T-cell (primary cell): ENCODE results near the gene MCM7. TPM values are rescaled to one million over a fixed set of nuclear protein-coding genes. Genes with fewer than 3 reads are reported as not detected.

Source experiments
- ATAC-seq, 4 experiments: fragments of 200-7000 bp in 3 of 4; fragments of 150-1000 bp in 1 of 4; cut with Tn5 transposase; replicated peaks in 1 of 4; 1 replicate in 3 of 4; 2 replicates in 1 of 4; pipeline ENCODE4 v1.10.0; 2021; ENCODE audit warnings: moderate library complexity in 3 of 4, mild to moderate bottlenecking in 2 of 4, moderate number of reproducible peaks in 1 of 4
- CTCF ChIA-PET, 2 donors: fragments of 300-600 bp; sonication (Branson Sonifier 250); formaldehyde crosslinking; loops; one replicate each; lab custom pipeline; 2022; ENCODE audit warnings: antibody characterized with exemption in 2 of 2; lab: Charles Lee
- POLR2A ChIA-PET, 2 donors: fragments of 300-600 bp; sonication (Branson Sonifier 250); formaldehyde crosslinking; loops; one replicate each; lab custom pipeline; 2022; ENCODE audit warnings: antibody characterized with exemption in 2 of 2; lab: Charles Lee
- DNase-seq, 35 experiments: peaks; one replicate each; pipeline versions ENCODE4 v3.0.0 to v3.0.0-alpha.2; 2013 to 2023
- H3K27ac ChIP-seq: one replicate; pipeline ENCODE4 v1.5.1; 2013; ENCODE audit warnings: low read length
- H3K27me3 ChIP-seq, 2 experiments: replicated peaks in 1 of 2; 1 replicate in 1 of 2; 2 replicates in 1 of 2; pipeline versions ENCODE4 v1.6.1 to v1.7.0; 2013; ENCODE audit warnings: low read length in 1 of 2, mixed read lengths in 1 of 2; ENCODE audit not compliant: control insufficient read depth in 2 of 2, insufficient read depth in 2 of 2; ENCODE audit errors: extremely low read depth in 1 of 2
- H3K36me3 ChIP-seq, 2 donors: 1 replicate in 1 of 2; 2 replicates in 1 of 2; pipeline versions ENCODE4 v1.6.1 to v1.7.0; 2013; ENCODE audit warnings: low read length in 1 of 2; ENCODE audit not compliant: control insufficient read depth in 2 of 2, insufficient read depth in 1 of 2; ENCODE audit errors: extremely low read depth in 1 of 2
- H3K4me1 ChIP-seq, 2 experiments: 1 replicate in 1 of 2; 2 replicates in 1 of 2; pipeline versions ENCODE4 v1.6.1 to v1.7.0; 2013; ENCODE audit warnings: low read length in 2 of 2, mixed read lengths in 1 of 2; ENCODE audit not compliant: insufficient read depth in 2 of 2, control insufficient read depth in 1 of 2; ENCODE audit errors: extremely low read depth in 1 of 2
- H3K4me3 ChIP-seq, 2 donors: 1 replicate in 1 of 2; 2 replicates in 1 of 2; pipeline versions ENCODE4 v1.5.1 to v1.7.0; 2013; ENCODE audit warnings: mild to moderate bottlenecking in 2 of 2, low read length in 1 of 2, moderate library complexity in 1 of 2; ENCODE audit not compliant: control insufficient read depth in 1 of 2; ENCODE audit errors: extremely low read depth in 1 of 2
- H3K9me3 ChIP-seq: 2 replicates; pipeline ENCODE4 v1.7.0; 2013
- H3K27ac Mint-ChIP-seq, 2 donors: one replicate each; pipeline ENCODE4 v1.8.0; 2020 to 2021; ENCODE audit warnings: mild to moderate bottlenecking in 2 of 2, mixed read lengths in 2 of 2
- H3K27me3 Mint-ChIP-seq, 2 donors: one replicate each; pipeline ENCODE4 v1.8.0; 2021 to 2022; ENCODE audit warnings: mixed read lengths in 2 of 2
- H3K36me3 Mint-ChIP-seq: one replicate; pipeline ENCODE4 v1.8.0; 2021; ENCODE audit warnings: mixed read lengths
- H3K4me1 Mint-ChIP-seq, 3 donors: one replicate each; pipeline ENCODE4 v1.8.0; 2020 to 2022; ENCODE audit warnings: mixed read lengths in 3 of 3, mild to moderate bottlenecking in 1 of 3
- H3K4me3 Mint-ChIP-seq, 3 donors: one replicate each; pipeline ENCODE4 v1.8.0; 2020 to 2022; ENCODE audit warnings: mild to moderate bottlenecking in 3 of 3, mixed read lengths in 3 of 3, moderate library complexity in 3 of 3
- H3K9me3 Mint-ChIP-seq, 3 donors: one replicate each; pipeline ENCODE4 v1.8.0; 2020 to 2022; ENCODE audit warnings: mixed read lengths in 3 of 3
- WGBS: methylation state at CpG from one replicate; pipeline ENCODE4 v1.1.5; 2013; ENCODE audit warnings: missing lambda C conversion rate; ENCODE audit not compliant: insufficient coverage; 5-methylcytosine and 5-hydroxymethylcytosine counted together
- total RNA-seq, 35 experiments: library from RNA in 6 of 35; stranded (reverse) in 6 of 35; fragments of 120-200 nt in 1 of 35; gene quantifications; one replicate each; pipeline versions ENCODE4 v1.2.1 to v1.2.4 and lab custom pipeline; 2013 to 2026

The MCM7 gene
- total RNA-seq, 5 donors from 2014 or later (not counting 1 experiment from before 2014, with no cell fraction given) = 95.2 to 181 (median 164) TPM

DNA sequence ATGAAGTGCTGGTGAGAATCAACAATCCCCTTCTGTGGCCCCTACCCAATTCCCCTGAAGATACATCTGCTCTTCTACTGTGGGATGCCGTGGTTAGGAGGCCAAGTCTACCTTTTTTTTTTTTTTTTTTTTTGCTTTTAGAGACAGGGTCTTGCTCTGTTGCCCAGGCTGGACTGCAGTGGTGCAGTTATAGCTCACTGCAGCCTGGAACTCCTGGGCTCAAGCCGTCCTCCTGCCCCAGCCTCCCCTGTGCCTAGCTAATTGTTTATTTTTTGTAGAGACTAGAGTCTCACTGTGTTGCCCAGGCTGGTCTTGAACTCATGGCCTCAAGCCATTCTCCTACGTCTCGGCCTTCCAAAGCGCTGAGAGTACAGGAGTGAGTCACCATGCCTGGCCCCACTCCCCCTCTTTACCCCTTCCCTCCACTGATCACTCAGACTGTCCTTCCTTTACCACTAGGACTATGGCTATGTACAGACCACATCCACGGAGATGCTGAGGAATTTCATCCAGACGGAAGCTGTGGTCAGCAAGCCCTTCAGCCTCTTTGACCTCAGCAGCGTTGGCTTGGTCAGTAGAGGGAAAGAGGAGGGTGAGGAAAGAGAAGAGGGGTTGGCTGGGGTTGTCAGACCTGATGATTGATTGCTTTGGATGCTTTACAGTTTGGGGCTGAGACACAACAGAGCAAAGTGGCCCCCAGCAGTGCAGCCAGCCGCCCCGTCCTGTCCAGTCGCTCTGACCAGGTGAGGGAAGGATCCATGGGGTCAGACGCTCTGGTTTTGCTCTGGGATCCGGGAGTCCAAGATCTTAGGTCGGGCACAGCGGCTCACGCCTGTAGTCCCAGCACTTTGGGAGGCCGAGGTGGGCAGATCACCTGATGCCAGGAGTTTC, 2.0 kb upstream of the MCM7 start:
- DNase-seq (no peak), ATAC-seq (no peak)
- H3K9me3 Mint-ChIP-seq = no peaks in the 10 kb centered on the region
- peak overlapping the region; percentile 63 to 96 (median 77) for H3K4me3 Mint-ChIP-seq
- no peaks in the 10 kb centered on the region for H3K27me3 Mint-ChIP-seq
- peaks cover 26 to 36% (median 30%) of the 10 kb centered on the region in 3 donors for H3K4me1 Mint-ChIP-seq
- ChIA-PET CTCF (interaction anchor here in 1 of 2 donors (0.6 to 1.3 kb wide), 2 partner anchors 19 to 28 kb away, joined by 3 to 4 read pairs; no protein-coding TSS in a partner anchor), POLR2A (no interaction called here)
- H3K27ac Mint-ChIP-seq = peak overlapping the region; percentile 27 to 39
- 96% methylated on average over 11 of the region's 17 CpGs for WGBS
- Histone ChIP-seq H3K27me3 (no peaks in the 10 kb centered on the region), H3K4me1 (peaks cover 9 to 36% of the 10 kb centered on the region in 2 experiments), H3K36me3 (peaks cover 20 to 39% of the 10 kb centered on the region in 2 donors), H3K9me3 (no peaks in the 10 kb centered on the region), H3K4me3 (no peak overlapping the region), H3K27ac (no peak overlapping the region)
- H3K36me3 Mint-ChIP-seq = peaks cover 31% of the 10 kb centered on the region

DNA sequence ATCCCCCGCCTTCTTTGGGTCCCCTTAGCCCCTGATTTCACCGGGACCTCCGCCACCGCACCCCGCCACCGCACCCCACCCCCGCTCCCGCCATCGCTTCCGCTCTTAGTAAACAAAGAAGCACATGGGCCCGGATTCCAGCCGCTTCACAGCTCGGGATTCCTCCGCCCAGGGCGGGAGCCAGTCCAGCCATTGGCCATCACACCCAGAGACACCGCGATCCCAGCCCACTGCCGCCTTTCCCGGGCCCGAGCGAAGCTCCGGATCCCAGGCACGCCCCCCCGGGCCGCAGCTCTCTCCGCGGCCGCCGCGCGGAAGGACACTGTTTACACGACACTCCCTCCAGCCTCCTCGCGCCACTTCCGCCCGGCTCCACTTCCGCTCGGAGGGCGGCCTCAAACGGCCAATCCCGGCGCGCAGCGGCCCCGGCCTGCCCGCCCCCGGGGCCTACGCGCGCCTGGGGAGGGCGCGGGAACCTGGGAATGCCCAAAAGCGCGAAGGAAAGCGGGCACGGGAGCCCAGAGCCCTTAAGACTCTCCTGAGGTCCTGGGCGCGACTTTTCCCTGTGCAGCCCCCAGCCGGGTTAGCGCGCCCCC, 679 bp downstream of the MCM7 start:
- peaks cover 41 to 49% (median 44%) of the 10 kb centered on the region in 3 donors for H3K4me1 Mint-ChIP-seq
- Histone ChIP-seq H3K9me3 (no peaks in the 10 kb centered on the region), H3K4me3 (peak overlapping the region; percentile 74 to 98), H3K4me1 (peaks cover 9 to 38% of the 10 kb centered on the region in 2 experiments), H3K27ac (peak overlapping the region; percentile 81), H3K36me3 (peaks cover 19 to 45% of the 10 kb centered on the region in 2 donors), H3K27me3 (no peaks in the 10 kb centered on the region)
- ATAC-seq (peak; percentile 80 to 83 (median 82)), DNase-seq (peak; percentile 64 to 94 (median 81))
- no peaks in the 10 kb centered on the region for H3K9me3 Mint-ChIP-seq
- POLR2A ChIA-PET = interaction anchor here (0.6 to 2.5 kb wide), 10 partner anchors 18 to 542 kb away, joined by 3 to 19 read pairs (median 4); partner anchors contain the start of genes MBLAC1 (in 1 of the 2), TRIM4 (in 1 of the 2) and ZNF655 (in 1 of the 2)
- H3K4me3 Mint-ChIP-seq = peak overlapping the region; percentile 91 to 96 (median 92)
- peak overlapping the region; percentile 94 to 96 for H3K27ac Mint-ChIP-seq
- WGBS = 0% methylated on average over 58 of the region's 61 CpGs
- H3K27me3 Mint-ChIP-seq = no peaks in the 10 kb centered on the region
- H3K36me3 Mint-ChIP-seq = peaks cover 40% of the 10 kb centered on the region
- CTCF ChIA-PET = interaction anchor here in 1 of 2 donors (0.6 to 2.7 kb wide), 5 partner anchors 18 to 181 kb away, joined by 3 to 18 read pairs (median 4); partner anchors contain the start of gene TRIM4

DNA sequence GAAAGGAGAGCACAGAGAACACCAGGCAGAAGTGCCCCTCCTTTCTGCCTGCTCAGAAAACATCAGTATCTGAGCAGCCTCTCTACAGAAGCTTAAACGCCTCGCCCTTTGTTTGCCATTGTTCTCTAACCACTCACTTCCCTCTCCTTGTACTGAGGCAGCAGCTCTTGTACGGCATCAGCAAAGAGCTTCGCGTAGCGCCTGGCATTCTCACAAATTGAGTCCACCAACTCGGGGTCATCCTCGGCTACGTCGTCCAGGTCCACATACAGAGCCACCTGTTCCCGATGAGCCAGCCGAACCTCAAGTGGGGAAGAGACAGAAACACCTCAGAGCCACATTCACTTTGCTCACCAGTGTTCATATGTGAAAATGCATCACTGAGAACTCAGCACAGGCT, 1.7 kb downstream of the MCM7 start:
- Histone ChIP-seq H3K4me1 (peaks cover 9 to 38% of the 10 kb centered on the region in 2 experiments), H3K27ac (peak overlapping the region; percentile 66), H3K4me3 (peak overlapping the region; percentile 74 to 98), H3K9me3 (no peaks in the 10 kb centered on the region), H3K27me3 (no peaks in the 10 kb centered on the region), H3K36me3 (peaks cover 24 to 50% of the 10 kb centered on the region in 2 donors)
- CTCF ChIA-PET = interaction anchor here (0.6 to 0.9 kb wide), 2 partner anchors 111 to 119 kb away, joined by 5 to 12 read pairs; no protein-coding TSS in a partner anchor
- 69% methylated on average over 12 of the region's 12 CpGs for WGBS
- Mint-ChIP-seq H3K27ac (peak overlapping the region; percentile 94 to 96), H3K4me1 (peaks cover 45 to 49% (median 45%) of the 10 kb centered on the region in 3 donors), H3K9me3 (no peaks in the 10 kb centered on the region), H3K36me3 (peaks cover 45% of the 10 kb centered on the region), H3K27me3 (no peaks in the 10 kb centered on the region), H3K4me3 (peak overlapping the region; percentile 91 to 96 (median 92))
- DNase-seq = no peak
- POLR2A ChIA-PET = no interaction called here
- ATAC-seq = no peak

DNA sequence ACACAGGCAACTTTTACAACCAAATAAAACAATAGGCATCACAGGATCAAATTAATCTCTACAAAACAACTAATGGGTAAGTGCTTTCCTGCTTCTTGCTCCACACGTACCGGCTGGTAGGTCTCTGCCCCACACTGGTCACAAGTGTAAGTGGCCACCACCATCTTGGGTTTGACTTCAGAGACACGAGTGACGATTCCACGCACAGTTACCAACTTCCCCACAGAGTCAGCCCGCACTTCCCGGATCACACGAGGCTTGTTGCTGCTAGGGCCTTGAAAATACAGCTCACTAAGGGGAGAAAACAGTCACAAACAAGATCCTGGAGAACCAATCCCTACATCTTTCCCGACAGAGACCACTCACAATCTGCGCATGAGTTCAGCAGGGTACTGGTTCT, 2.3 kb downstream of the MCM7 start:
- Histone ChIP-seq H3K36me3 (peaks cover 23 to 55% of the 10 kb centered on the region in 2 donors), H3K4me3 (no peak overlapping the region), H3K27me3 (no peaks in the 10 kb centered on the region), H3K9me3 (no peaks in the 10 kb centered on the region), H3K4me1 (peaks cover 9 to 38% of the 10 kb centered on the region in 2 experiments), H3K27ac (peak overlapping the region; percentile 66)
- Mint-ChIP-seq H3K27ac (peak overlapping the region; percentile 94 to 96), H3K4me3 (peak overlapping the region; percentile 91 to 96 (median 92)), H3K4me1 (peaks cover 45 to 49% (median 45%) of the 10 kb centered on the region in 3 donors), H3K36me3 (peaks cover 45% of the 10 kb centered on the region), H3K27me3 (no peaks in the 10 kb centered on the region), H3K9me3 (no peaks in the 10 kb centered on the region)
- DNase-seq (no peak), ATAC-seq (no peak)
- POLR2A ChIA-PET = interaction anchor here in 1 of 2 donors (0.6 kb wide), 1 partner anchor 272 kb away, joined by 4 read pairs; no protein-coding TSS in a partner anchor
- CTCF ChIA-PET = interaction anchor here (0.6 to 0.9 kb wide), 2 partner anchors 111 to 119 kb away, joined by 5 to 12 read pairs; no protein-coding TSS in a partner anchor
- 96% methylated on average over 7 of the region's 10 CpGs for WGBS

DNA sequence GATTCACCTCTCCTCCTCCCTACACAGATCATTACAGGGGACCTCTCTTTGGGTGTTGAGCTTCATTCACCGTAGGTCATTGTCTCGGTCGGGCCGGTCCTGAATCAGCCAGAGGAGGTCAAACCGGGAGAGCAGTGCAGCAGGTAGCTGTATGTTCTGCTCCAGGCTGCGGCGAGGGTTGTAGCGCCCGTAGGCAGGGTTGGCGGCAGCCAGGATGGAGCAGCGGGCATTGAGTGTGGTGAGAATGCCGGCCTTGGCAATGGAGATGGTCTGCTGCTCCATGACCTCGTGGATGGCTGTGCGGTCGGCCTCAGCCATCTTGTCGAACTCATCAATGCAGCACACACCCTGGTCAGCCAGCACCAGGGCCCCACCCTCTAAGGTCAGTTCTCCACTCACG, 5.5 kb downstream of the MCM7 start:
- CTCF ChIA-PET = no interaction called here
- H3K4me3 ChIP-seq = no peak overlapping the region
- H3K36me3 Mint-ChIP-seq = peaks cover 73% of the 10 kb centered on the region
- no peaks in the 10 kb centered on the region for H3K27me3 ChIP-seq
- no peak overlapping the region for H3K27ac ChIP-seq
- 95% methylated on average over 16 of the region's 17 CpGs for WGBS
- no peaks in the 10 kb centered on the region for H3K27me3 Mint-ChIP-seq
- H3K27ac Mint-ChIP-seq = peak overlapping the region in 1 of 2 donors; percentile 6
- ATAC-seq (no peak), DNase-seq (no peak)
- peaks cover 38 to 45% (median 40%) of the 10 kb centered on the region in 3 donors for H3K4me1 Mint-ChIP-seq
- H3K36me3 ChIP-seq = peaks cover 45 to 87% of the 10 kb centered on the region in 2 donors
- H3K4me3 Mint-ChIP-seq = no peak overlapping the region
- POLR2A ChIA-PET = no interaction called here
- peaks cover 9 to 21% of the 10 kb centered on the region in 2 experiments for H3K4me1 ChIP-seq
- H3K9me3 Mint-ChIP-seq = no peaks in the 10 kb centered on the region
- H3K9me3 ChIP-seq = no peaks in the 10 kb centered on the region

DNA sequence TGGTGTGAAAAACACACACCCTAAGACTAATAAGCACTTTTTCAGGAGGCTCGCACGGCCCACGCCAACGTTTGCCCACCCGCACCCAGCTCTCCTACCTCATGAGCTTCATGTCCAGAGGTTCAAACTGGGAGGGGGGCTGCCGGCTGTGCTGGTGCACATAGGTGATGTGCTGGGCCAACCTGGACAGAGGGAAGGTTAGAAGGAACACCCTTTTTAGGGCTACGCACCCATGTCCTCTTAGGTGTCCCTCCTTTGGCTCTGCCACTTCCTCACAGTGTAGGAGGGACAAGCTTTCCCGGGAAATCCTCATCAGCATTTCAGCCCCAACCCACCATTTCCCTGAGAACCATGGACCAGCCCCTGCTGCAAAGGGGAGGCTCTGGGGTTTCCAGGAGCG, 5.9 kb downstream of the MCM7 start:
- Histone ChIP-seq H3K27ac (no peak overlapping the region), H3K27me3 (no peaks in the 10 kb centered on the region), H3K9me3 (no peaks in the 10 kb centered on the region), H3K4me1 (peaks cover 9 to 21% of the 10 kb centered on the region in 2 experiments), H3K36me3 (peaks cover 45 to 91% of the 10 kb centered on the region in 2 donors), H3K4me3 (no peak overlapping the region)
- Mint-ChIP-seq H3K27ac (peak overlapping the region in 1 of 2 donors; percentile 39), H3K27me3 (no peaks in the 10 kb centered on the region), H3K4me1 (peaks cover 39 to 47% (median 43%) of the 10 kb centered on the region in 3 donors), H3K36me3 (peaks cover 77% of the 10 kb centered on the region), H3K4me3 (no peak overlapping the region), H3K9me3 (no peaks in the 10 kb centered on the region)
- ATAC-seq (no peak), DNase-seq (no peak)
- ChIA-PET POLR2A (no interaction called here), CTCF (no interaction called here)
- WGBS = 100% methylated on average over 2 of the region's 9 CpGs
